ENCODE data around the gene PTPRK.

PTPRK gene

DNA sequence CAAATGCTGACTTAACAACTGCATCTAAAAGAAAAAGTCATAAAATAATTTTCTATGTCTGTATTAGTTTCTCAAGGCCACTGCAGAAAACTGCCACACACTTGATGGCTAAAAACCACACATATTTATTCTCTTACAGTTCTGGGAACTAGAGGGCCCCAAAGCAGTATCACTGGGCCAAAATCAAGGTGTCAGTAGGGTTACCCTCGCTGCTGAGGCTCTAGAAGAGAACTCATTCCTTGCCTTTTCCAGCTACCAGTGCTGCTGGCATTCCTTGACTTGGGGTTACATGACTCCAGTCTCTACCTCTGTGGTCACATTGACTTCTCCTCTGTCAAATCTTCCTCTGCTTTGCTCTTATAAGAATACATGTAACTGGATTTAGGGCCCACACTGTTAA lies 494.9 kb downstream of the PTPRK start:
- no peak for DNase-seq
- no peaks in the 10 kb centered on the region for H3K9me3 ChIP-seq
- no peaks in the 10 kb centered on the region for H3K4me1 ChIP-seq
- intact Hi-C loops (cut with DNase I; ENCODE audit: low total_unique reads): no loop called here
- TF ChIP-seq, protein P1, sequence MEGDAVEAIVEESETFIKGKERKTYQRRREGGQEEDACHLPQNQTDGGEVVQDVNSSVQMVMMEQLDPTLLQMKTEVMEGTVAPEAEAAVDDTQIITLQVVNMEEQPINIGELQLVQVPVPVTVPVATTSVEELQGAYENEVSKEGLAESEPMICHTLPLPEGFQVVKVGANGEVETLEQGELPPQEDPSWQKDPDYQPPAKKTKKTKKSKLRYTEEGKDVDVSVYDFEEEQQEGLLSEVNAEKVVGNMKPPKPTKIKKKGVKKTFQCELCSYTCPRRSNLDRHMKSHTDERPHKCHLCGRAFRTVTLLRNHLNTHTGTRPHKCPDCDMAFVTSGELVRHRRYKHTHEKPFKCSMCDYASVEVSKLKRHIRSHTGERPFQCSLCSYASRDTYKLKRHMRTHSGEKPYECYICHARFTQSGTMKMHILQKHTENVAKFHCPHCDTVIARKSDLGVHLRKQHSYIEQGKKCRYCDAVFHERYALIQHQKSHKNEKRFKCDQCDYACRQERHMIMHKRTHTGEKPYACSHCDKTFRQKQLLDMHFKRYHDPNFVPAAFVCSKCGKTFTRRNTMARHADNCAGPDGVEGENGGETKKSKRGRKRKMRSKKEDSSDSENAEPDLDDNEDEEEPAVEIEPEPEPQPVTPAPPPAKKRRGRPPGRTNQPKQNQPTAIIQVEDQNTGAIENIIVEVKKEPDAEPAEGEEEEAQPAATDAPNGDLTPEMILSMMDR (IDR thresholded peaks at IDR 0.05): no peak
- H3K4me3 ChIP-seq: no peak overlapping the region
- H3K36me3 ChIP-seq: no peaks in the 10 kb centered on the region
- no peaks in the 10 kb centered on the region for H3K27me3 ChIP-seq
- H3K27ac ChIP-seq: no peak overlapping the region

DNA sequence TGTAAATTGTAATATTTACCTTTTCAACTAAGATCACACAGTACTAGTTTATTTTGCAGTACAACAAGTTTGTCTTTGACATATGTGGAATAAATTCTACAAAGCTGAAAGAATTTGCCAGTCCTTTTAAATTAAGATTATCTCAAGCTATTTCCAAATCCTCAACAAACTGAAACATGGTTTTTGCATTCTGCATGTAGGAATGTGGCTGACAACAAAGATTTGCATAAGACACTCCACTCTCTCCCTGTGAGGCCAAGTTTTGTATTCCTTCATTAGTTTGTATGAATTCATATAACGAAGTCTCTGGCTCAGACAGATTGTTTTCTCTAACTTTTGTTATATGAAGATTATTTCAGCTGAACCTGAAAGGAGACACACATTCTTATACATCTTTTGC lies 495.4 kb downstream of the PTPRK start:
- no peaks in the 10 kb centered on the region for H3K27me3 ChIP-seq
- intact Hi-C loops (cut with DNase I; ENCODE audit: low total_unique reads): no loop called here
- no peak overlapping the region for H3K27ac ChIP-seq
- TF ChIP-seq, protein P1 (IDR thresholded peaks at IDR 0.05): no peak
- H3K4me1 ChIP-seq: no peaks in the 10 kb centered on the region
- DNase-seq: no peak
- no peaks in the 10 kb centered on the region for H3K9me3 ChIP-seq
- no peaks in the 10 kb centered on the region for H3K36me3 ChIP-seq
- H3K4me3 ChIP-seq: no peak overlapping the region

DNA sequence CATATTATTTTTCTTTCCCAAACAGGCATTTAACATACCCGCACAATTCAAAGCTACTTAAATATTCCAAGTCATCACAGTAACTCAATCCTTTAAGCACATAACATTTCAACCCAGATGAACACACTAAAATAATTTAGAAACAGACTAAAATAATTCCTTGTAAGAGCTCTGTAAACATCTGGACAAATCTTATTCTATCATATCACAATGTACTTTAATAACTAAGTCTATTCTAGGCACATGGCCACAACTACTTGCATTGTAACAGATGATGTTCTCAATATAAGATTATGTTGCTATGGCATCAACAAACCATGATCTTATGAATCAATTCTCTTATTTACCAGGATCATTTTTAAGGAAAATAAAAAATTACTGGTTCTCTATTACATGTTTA lies 496.4 kb downstream of the PTPRK start:
- DNase-seq: no peak
- no peaks in the 10 kb centered on the region for H3K36me3 ChIP-seq
- H3K27me3 ChIP-seq: no peaks in the 10 kb centered on the region
- H3K9me3 ChIP-seq: no peaks in the 10 kb centered on the region
- peaks cover 0 to 8% (median 0%) of the 10 kb centered on the region in 4 donors for H3K4me1 ChIP-seq
- no peak overlapping the region for H3K27ac ChIP-seq
- intact Hi-C loops (cut with DNase I; ENCODE audit: low total_unique reads): no loop called here
- no peak overlapping the region for H3K4me3 ChIP-seq
- TF ChIP-seq, protein P1 (IDR thresholded peaks at IDR 0.05): no peak

DNA sequence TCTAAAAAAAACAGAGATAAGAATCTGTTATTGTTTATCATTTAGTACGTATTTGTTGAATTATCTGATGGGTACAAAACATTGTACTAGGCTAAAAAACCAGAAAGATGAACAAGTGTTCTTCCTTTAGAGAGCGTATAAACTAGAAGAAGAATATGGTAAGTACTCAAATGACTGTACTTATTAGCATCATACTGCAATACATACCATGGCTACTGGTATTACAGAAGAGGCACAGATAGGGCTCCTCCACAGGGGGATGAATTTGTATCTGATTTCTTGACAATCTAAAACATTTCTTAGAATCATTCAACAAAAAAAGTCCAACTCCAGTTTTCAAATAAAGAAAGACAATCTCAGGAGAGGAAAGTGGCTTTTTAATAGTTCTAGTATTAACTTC lies 501.6 kb downstream of the PTPRK start:
- Histone ChIP-seq H3K36me3 (no peaks in the 10 kb centered on the region), H3K9me3 (no peaks in the 10 kb centered on the region), H3K4me1 (peaks cover 0 to 8% (median 0%) of the 10 kb centered on the region in 4 donors), H3K27ac (no peak overlapping the region), H3K4me3 (no peak overlapping the region), H3K27me3 (no peaks in the 10 kb centered on the region)
- TF ChIP-seq, protein P1 (IDR thresholded peaks at IDR 0.05): no peak
- intact Hi-C loops (cut with DNase I; ENCODE audit: low total_unique reads): no loop called here
- DNase-seq: no peak

DNA sequence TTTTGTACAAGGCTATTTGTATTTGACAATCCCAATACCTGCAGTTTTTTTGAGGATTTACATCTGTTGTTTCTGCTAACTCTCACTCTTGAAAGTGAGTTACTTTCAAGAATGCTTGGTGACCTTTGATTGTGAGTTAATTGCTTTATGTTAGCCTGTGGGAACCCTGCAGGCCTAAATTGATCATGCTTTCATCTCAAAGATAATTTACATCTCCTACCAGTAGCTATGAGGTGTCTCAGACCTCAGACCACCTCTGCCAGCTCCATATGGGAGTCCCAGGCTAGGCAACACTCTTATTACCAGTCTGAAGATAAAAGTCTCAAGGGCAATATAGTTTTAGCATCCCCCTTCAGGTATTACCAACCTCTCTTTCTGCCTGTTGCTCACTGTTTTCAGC lies 503.1 kb downstream of the PTPRK start:
- no peak overlapping the region for H3K27ac ChIP-seq
- intact Hi-C loops (cut with DNase I; ENCODE audit: low total_unique reads): no loop called here
- peaks cover 0 to 8% (median 0%) of the 10 kb centered on the region in 4 donors for H3K4me1 ChIP-seq
- DNase-seq: no peak
- H3K9me3 ChIP-seq: no peaks in the 10 kb centered on the region
- no peak overlapping the region for H3K4me3 ChIP-seq
- H3K27me3 ChIP-seq: no peaks in the 10 kb centered on the region
- TF ChIP-seq, protein P1 (IDR thresholded peaks at IDR 0.05): no peak
- no peaks in the 10 kb centered on the region for H3K36me3 ChIP-seq

DNA sequence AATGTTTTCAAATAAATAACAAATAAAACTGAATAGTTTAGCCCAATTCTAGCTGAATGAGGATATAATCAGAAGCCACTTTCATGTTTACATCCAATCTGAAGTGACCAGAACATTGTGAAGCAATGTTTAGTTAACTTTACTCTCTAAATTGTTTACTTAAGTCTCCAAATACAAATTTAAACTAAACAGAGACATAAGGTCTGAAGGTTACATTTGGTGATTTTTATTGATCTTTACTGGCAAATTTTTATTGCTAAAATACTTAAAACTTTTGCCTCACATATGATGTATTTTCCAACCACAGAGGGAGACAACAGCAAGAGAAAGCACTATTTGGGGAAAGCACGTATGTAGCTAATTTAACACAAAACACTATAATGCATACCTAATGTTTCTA lies 512.7 kb downstream of the PTPRK start:
- no peak for DNase-seq
- no peaks in the 10 kb centered on the region for H3K36me3 ChIP-seq
- no peaks in the 10 kb centered on the region for H3K4me1 ChIP-seq
- H3K4me3 ChIP-seq: no peak overlapping the region
- H3K27me3 ChIP-seq: no peaks in the 10 kb centered on the region
- no peaks in the 10 kb centered on the region for H3K9me3 ChIP-seq
- intact Hi-C loops (cut with DNase I; ENCODE audit: low total_unique reads): no loop called here
- TF ChIP-seq, protein P1 (IDR thresholded peaks at IDR 0.05): no peak
- no peak overlapping the region for H3K27ac ChIP-seq

All from tibial artery (tissue), 4 donors.